GM12875 (cell line): ENCODE data around the gene FAM53B.

Experiments used
- H3K4me3 ChIP-seq: one replicate; pipeline ENCODE4 v1.5.1; 2011; ENCODE audit warnings: low read depth, low read length, control low read depth
- TF ChIP-seq, protein P1 (sequence below): IDR thresholded peaks from 2 replicates; pipeline ENCODE4 v1.5.1; 2011; ENCODE audit warnings: low read depth, mild to moderate bottlenecking, control low read depth, inconsistent platforms, low read length, moderate library complexity, borderline replicate concordance; ENCODE audit not compliant: insufficient read depth

The FAM53B gene

GRCh38 chr10:124717911-124718741 is 26.1 kb downstream of the FAM53B start:
- TF ChIP-seq, protein P1, sequence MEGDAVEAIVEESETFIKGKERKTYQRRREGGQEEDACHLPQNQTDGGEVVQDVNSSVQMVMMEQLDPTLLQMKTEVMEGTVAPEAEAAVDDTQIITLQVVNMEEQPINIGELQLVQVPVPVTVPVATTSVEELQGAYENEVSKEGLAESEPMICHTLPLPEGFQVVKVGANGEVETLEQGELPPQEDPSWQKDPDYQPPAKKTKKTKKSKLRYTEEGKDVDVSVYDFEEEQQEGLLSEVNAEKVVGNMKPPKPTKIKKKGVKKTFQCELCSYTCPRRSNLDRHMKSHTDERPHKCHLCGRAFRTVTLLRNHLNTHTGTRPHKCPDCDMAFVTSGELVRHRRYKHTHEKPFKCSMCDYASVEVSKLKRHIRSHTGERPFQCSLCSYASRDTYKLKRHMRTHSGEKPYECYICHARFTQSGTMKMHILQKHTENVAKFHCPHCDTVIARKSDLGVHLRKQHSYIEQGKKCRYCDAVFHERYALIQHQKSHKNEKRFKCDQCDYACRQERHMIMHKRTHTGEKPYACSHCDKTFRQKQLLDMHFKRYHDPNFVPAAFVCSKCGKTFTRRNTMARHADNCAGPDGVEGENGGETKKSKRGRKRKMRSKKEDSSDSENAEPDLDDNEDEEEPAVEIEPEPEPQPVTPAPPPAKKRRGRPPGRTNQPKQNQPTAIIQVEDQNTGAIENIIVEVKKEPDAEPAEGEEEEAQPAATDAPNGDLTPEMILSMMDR: no peak
- H3K4me3 ChIP-seq: no peak overlapping the region

- no peak overlapping the region for H3K4me3 ChIP-seq
- TF ChIP-seq, protein P1: no peak
These were observed 27.0 kb downstream of the FAM53B start for GRCh38 chr10:124717041-124717757.

GRCh38 chr10:124716369-124716768 is 27.8 kb downstream of the FAM53B start:
- no peak overlapping the region for H3K4me3 ChIP-seq

DNA sequence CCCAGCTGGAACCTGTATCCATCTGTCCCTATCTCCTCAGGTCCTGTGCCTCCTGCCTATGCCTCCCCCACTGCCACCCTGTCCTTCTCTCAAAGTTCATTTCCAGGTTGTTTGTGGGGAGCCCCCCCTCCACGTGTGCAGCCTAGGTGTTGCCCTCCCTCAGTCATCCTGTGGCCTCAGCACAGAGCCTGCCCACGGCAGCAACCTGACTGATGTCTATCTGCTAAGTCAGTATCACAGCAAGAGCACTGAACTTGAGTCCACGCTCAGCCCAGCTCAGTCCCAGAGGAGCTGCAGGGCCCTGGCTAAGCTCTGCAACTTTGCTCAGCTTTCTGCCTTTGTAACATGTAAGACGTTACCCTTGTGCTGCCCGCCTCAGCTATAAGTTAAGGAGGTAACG is 28.7 kb downstream of the FAM53B start:
- no peak overlapping the region for H3K4me3 ChIP-seq
- TF ChIP-seq, protein P1: no peak

More at GRCh38 chr10:124716369-124716768, 27.8 kb downstream of the FAM53B start:
- TF ChIP-seq, protein P1: no peak

GRCh38 chr10:124713679-124714255 is 30.4 kb downstream of the FAM53B start:
- no peak overlapping the region for H3K4me3 ChIP-seq

DNA sequence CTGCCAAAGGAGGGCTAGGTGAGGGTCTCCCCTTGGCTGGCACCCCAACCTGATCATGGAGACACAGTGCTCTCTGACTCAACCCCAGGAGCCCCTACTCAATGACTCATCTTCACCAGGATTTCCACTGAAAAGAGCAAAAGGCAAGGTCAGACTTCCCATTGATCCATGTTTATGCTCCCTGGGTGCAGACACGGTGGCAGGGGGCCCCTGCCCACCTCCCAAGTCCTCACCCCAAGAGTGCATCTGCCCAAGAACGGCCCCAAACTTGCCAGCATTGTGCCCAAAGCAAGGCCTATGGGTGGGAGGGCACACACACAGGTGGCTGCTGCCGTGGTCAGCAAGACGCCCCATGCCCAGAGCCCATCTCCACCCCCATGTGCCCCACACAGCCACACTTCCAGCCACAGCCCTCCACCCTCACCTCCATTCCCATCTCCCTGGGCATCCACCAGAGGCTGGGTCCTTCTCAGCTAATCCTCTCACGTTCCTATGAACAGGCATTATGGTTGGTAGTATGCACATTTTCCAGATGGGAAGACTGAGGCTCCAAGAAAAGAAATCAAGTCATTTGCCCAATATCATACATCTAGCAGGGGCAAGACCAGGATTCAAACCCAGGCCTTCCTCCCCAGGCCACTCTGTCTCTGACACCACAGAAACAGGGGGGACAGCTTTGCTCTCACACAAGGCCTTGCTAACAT is 31.3 kb downstream of the FAM53B start:
- TF ChIP-seq, protein P1: no peak
- no peak overlapping the region for H3K4me3 ChIP-seq

More at GRCh38 chr10:124713679-124714255, 30.4 kb downstream of the FAM53B start:
- TF ChIP-seq, protein P1: no peak
